Ectodermal cell (in vitro differentiated cells): ENCODE results near the gene ARL2.
"Not testable (repeated sequence)": the region's sequence is repeated elsewhere in the genome, so short reads cannot be mapped to it uniquely, and the experiment has no call there.

Source experiments
- H3K27ac ChIP-seq: 2 replicates; pipeline ENCODE4 v1.7.0; 2013; ENCODE audit warnings: mild to moderate bottlenecking, low read depth, low read length; ENCODE audit not compliant: insufficient read depth, poor library complexity, severe bottlenecking
- H3K27me3 ChIP-seq: 2 replicates; pipeline ENCODE4 v1.7.0; 2013; ENCODE audit warnings: mild to moderate bottlenecking, low read length; ENCODE audit not compliant: insufficient read depth, control insufficient read depth, poor library complexity, severe bottlenecking
- H3K36me3 ChIP-seq: one replicate; pipeline ENCODE4 v1.7.0; 2013; ENCODE audit warnings: low read length; ENCODE audit not compliant: control insufficient read depth, insufficient read depth
- H3K4me1 ChIP-seq: one replicate; pipeline ENCODE4 v1.7.0; 2013; ENCODE audit warnings: low read length; ENCODE audit not compliant: control insufficient read depth, insufficient read depth
- H3K4me3 ChIP-seq: 2 replicates; pipeline ENCODE4 v1.7.0; 2013; ENCODE audit warnings: low read depth, low read length, control low read depth; ENCODE audit not compliant: insufficient read depth
- H3K9me3 ChIP-seq: 2 replicates; pipeline ENCODE4 v1.7.0; 2013; ENCODE audit warnings: mild to moderate bottlenecking, low read length, moderate library complexity; ENCODE audit not compliant: control insufficient read depth
- WGBS, 2 experiments: methylation state at CpG; one replicate each; pipeline ENCODE4 v1.1.7; 2013; ENCODE audit warnings: missing lambda C conversion rate in 2 of 2; 5-methylcytosine and 5-hydroxymethylcytosine counted together

Gene ARL2

DNA sequence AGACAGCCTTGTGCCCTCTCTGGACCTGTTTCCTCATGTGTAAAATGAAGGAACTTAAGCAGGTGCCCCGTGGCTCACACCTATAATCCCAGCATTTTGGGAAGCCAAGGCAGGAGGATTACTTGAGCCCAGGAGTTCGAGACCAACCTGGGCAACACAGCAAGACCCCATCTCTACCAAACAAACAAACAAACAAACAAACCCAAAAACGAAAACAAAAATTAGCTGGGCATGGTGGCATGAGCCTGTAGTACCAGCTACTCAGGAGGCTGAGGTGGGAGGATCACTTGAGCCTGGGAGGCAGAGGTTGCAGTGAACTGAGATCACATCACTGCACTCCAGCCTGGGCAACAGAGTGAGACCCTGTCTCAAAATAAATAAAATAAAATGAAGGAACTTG is 10.0 kb upstream of the ARL2 start:
- not testable (repeated sequence) for H3K36me3 ChIP-seq, H3K4me1 ChIP-seq, H3K9me3 ChIP-seq, H3K27me3 ChIP-seq, H3K4me3 ChIP-seq, H3K27ac ChIP-seq
- WGBS, 2 experiments, result 68 to 77% methylated on average over 3 of the region's 3 CpGs

DNA sequence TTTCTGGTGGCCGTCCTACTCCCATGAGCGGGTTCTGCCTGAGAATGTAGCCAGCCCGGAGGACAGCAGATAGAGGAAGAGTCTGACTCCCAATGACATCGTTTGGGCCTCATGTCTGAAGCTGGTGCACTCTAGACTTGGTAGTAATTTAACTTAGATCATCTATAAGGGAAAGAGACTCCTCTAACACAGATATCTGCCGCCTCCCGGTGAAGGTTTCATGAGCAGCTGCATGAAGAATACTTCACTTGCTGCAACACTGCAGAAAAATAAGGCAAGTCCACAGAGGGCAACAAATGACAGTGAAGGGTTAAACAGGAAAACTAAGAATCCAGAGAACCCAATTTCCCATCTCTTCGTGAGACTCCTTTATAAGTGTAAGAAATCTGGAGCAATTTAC is 5.9 kb upstream of the ARL2 start:
- H3K27ac ChIP-seq, result no peak overlapping the region
- no peak overlapping the region for H3K4me3 ChIP-seq
- no peaks in the 10 kb centered on the region for H3K36me3 ChIP-seq
- no peaks in the 10 kb centered on the region for H3K9me3 ChIP-seq
- no peaks in the 10 kb centered on the region for H3K27me3 ChIP-seq
- H3K4me1 ChIP-seq, result no peaks in the 10 kb centered on the region
- WGBS, 2 experiments, result 81 to 82% methylated on average over 7 of the region's 7 CpGs

DNA sequence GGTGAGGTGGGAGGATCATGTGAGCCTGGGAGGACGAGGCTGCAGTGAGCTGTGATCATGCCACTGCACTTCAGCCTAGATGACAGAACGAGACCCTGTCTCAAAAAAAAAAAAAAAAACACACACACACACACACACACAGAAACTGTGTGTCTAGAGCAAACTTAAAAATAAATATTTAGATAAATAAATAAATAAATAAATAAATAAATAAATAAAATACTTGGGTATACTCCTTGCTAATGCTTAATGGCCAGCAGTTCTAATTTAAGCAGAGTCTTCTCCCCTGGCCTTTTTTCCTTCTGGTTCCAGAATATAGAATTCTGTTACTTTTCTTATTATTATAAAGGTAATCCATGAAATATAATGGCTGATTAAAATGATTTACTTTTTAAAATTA is 5.1 kb upstream of the ARL2 start:
- 88 to 100% methylated on average over 1 of the region's 2 CpGs for WGBS, 2 experiments
- no peaks in the 10 kb centered on the region for H3K4me1 ChIP-seq
- no peak overlapping the region for H3K27ac ChIP-seq
- H3K9me3 ChIP-seq, result no peaks in the 10 kb centered on the region
- H3K36me3 ChIP-seq, result no peaks in the 10 kb centered on the region
- no peak overlapping the region for H3K4me3 ChIP-seq
- H3K27me3 ChIP-seq, result no peaks in the 10 kb centered on the region

DNA sequence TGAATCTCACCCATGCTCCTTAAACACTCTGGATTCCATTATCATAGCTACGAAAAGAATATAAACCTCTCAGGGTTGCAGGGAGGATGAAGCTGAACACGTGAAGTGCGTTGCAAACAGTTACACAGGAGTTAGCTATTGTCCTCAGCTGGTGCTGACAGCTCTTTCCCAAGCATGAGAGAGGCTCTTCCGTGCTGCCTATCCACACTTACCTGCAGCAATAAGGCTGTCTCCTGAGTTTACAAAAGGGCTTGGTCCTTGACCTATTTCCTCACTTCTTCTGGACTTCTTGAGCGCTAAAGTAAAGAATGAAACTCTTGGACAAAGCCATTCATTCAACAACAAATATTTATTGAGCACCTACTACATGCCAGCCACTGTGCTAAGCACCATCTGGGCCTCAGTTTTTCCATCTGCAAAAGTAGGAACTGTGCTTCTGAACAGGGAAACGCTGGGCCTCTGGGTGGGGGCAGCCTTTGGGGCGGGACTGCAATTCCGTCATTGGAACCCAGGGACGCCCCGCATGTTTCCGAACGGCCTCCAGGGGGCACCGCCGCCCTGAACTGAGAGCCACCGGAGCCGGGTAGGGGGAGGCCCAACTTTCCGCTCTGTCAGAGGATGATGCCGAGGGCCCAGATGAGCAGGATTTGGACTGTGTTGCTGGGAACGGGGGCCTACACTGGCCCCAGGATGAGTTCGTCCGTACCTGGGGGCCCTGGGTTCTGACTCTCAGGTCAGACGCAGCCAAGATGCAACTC is 651 bp upstream of the ARL2 start:
- Histone ChIP-seq H3K9me3 (no peaks in the 10 kb centered on the region), H3K27ac (peak overlapping the region; percentile 98)
- WGBS, 2 experiments, result 19% methylated on average over 22 of the region's 22 CpGs

GRCh38 chr11:65014726-65015227 is 817 bp downstream of the ARL2 start:
- Histone ChIP-seq H3K27ac (peak overlapping the region; percentile 98), H3K9me3 (no peaks in the 10 kb centered on the region), H3K36me3 (peaks cover 2% of the 10 kb centered on the region), H3K4me3 (peak overlapping the region; percentile 75), H3K4me1 (peaks cover 5% of the 10 kb centered on the region), H3K27me3 (no peaks in the 10 kb centered on the region)
- WGBS, 2 experiments, result 43 to 44% methylated on average over 23 of the region's 23 CpGs

More for the DNA sequence above, 651 bp upstream of the ARL2 start:
- Histone ChIP-seq H3K4me1 (peaks cover 5% of the 10 kb centered on the region), H3K4me3 (peak overlapping the region; percentile 75), H3K36me3 (no peaks in the 10 kb centered on the region), H3K27me3 (no peaks in the 10 kb centered on the region)

GRCh38 chr11:65016705-65017104 is 2.7 kb downstream of the ARL2 start:
- Histone ChIP-seq H3K36me3 (peaks cover 16% of the 10 kb centered on the region), H3K4me3 (no peak overlapping the region), H3K4me1 (peaks cover 5% of the 10 kb centered on the region), H3K9me3 (no peaks in the 10 kb centered on the region), H3K27ac (no peak overlapping the region), H3K27me3 (no peaks in the 10 kb centered on the region)
- WGBS, 2 experiments, result 93 to 94% methylated on average over 4 of the region's 4 CpGs

- Histone ChIP-seq H3K27ac (no peak overlapping the region), H3K4me1 (peaks cover 5% of the 10 kb centered on the region), H3K27me3 (no peaks in the 10 kb centered on the region), H3K36me3 (peaks cover 18% of the 10 kb centered on the region), H3K4me3 (no peak overlapping the region), H3K9me3 (no peaks in the 10 kb centered on the region)
- 96% methylated on average over 6 of the region's 6 CpGs for WGBS, 2 experiments
These were observed 4.0 kb downstream of the ARL2 start for GRCh38 chr11:65017937-65018336.

GRCh38 chr11:65019824-65020223 is 5.9 kb downstream of the ARL2 start:
- no peaks in the 10 kb centered on the region for H3K27me3 ChIP-seq
- H3K4me1 ChIP-seq, result peaks cover 5% of the 10 kb centered on the region
- no peak overlapping the region for H3K27ac ChIP-seq
- H3K36me3 ChIP-seq, result peaks cover 18% of the 10 kb centered on the region
- H3K9me3 ChIP-seq, result no peaks in the 10 kb centered on the region
- WGBS, 2 experiments, result 96 to 99% methylated on average over 7 of the region's 7 CpGs
- H3K4me3 ChIP-seq, result no peak overlapping the region

DNA sequence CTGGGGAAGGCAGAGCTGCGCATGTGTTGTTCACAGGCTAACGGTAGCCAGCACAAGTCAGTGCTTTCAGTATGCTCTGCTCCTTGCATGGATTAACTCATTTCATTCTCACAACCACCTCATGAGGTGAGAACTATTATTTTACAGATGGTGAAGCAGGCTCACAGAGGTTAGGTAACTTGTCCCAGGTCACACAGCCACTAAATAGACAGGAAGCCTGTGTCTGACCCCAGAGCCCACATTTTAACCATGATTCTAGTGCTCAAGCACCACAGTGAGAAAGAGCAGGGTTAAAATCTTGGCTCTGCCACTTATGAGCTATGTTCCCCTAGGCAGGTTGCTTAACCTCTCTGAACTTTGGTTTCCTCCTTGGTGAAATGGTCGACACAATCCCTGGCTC is 7.0 kb downstream of the ARL2 start:
- Histone ChIP-seq H3K36me3 (peaks cover 18% of the 10 kb centered on the region), H3K4me3 (no peak overlapping the region), H3K4me1 (no peaks in the 10 kb centered on the region), H3K9me3 (no peaks in the 10 kb centered on the region), H3K27me3 (no peaks in the 10 kb centered on the region), H3K27ac (no peak overlapping the region)
- WGBS, 2 experiments, result 90 to 92% methylated on average over 3 of the region's 3 CpGs

- Histone ChIP-seq H3K4me1 (no peaks in the 10 kb centered on the region), H3K4me3 (no peak overlapping the region), H3K27ac (no peak overlapping the region), H3K9me3 (no peaks in the 10 kb centered on the region), H3K36me3 (peaks cover 18% of the 10 kb centered on the region), H3K27me3 (no peaks in the 10 kb centered on the region)
- 94 to 95% methylated on average over 11 of the region's 11 CpGs for WGBS, 2 experiments
These were observed 7.5 kb downstream of the ARL2 start for GRCh38 chr11:65021509-65021908.
